Kidney (tissue), 14 donors: Measurements from ENCODE around the gene TRPM5. TPM values are rescaled to one million over a fixed set of nuclear protein-coding genes. Genes with fewer than 3 reads are reported as not detected.
A peak's percentile ranks its signal among the peaks of the same experiment; 100 is the strongest.

Experiments used
- DNase-seq, 5 donors: peaks; one replicate each; pipeline ENCODE4 v3.0.0-alpha.2; 2013 to 2020
- FAIRE-seq: peaks from 2 replicates; lab custom pipeline; 2012; peaks lifted over from hg19 to GRCh38; lab: Jason Lieb, UNC
- H3K27ac ChIP-seq, 2 donors: one replicate each; pipeline ENCODE4 v1.7.0; 2013; ENCODE audit warnings: low read depth in 2 of 2, low read length in 2 of 2, inconsistent platforms in 1 of 2
- H3K27me3 ChIP-seq: one replicate; pipeline ENCODE4 v1.7.1; 2013; ENCODE audit warnings: low read length, inconsistent platforms; ENCODE audit not compliant: control insufficient read depth, insufficient read depth
- H3K36me3 ChIP-seq, 3 donors: one replicate each; pipeline versions ENCODE4 v1.7.0 to v1.7.1; 2013; ENCODE audit warnings: low read length in 3 of 3, control low read depth in 1 of 3, inconsistent platforms in 1 of 3; ENCODE audit not compliant: insufficient read depth in 3 of 3, control insufficient read depth in 2 of 3
- H3K4me1 ChIP-seq, 3 donors: one replicate each; pipeline versions ENCODE4 v1.7.0 to v1.7.1; 2013; ENCODE audit warnings: low read length in 3 of 3, inconsistent platforms in 1 of 3, low read depth in 1 of 3; ENCODE audit not compliant: control insufficient read depth in 2 of 3, insufficient read depth in 2 of 3
- H3K4me3 ChIP-seq, 3 donors: one replicate each; pipeline versions ENCODE4 v1.7.0 to v1.8.1; 2013; ENCODE audit warnings: low read length in 3 of 3, control low read depth in 1 of 3, inconsistent platforms in 1 of 3
- H3K9ac ChIP-seq, 3 donors: one replicate each; pipeline versions ENCODE4 v1.7.0 to v1.7.1; 2013; ENCODE audit warnings: low read length in 3 of 3, control low read depth in 1 of 3, inconsistent platforms in 1 of 3
- H3K9me3 ChIP-seq, 3 donors: one replicate each; pipeline versions ENCODE4 v1.7.0 to v1.7.1; 2013; ENCODE audit warnings: low read length in 3 of 3, control low read depth in 1 of 3, inconsistent platforms in 1 of 3; ENCODE audit not compliant: control insufficient read depth in 2 of 3, insufficient read depth in 1 of 3
- intact Hi-C: fragments of 100-400 bp; cut with DNase I; formaldehyde crosslinking; loops from one replicate; pipeline ENCODE4 v1.11.1; 2022
- polyA plus RNA-seq: library from polyadenylated mRNA; stranded (reverse); fragments of 350-450 nt; fragmentation: Illumina TruSeq; extraction: RNeasy Lipid Tissue Mini Kit (QIAGEN cat#74804); gene quantifications from one replicate; pipeline ENCODE4 v1.2.3, GENCODE V29; 2014; ENCODE audit warnings: low read depth, low replicate concordance; ENCODE audit not compliant: insufficient read depth
- total RNA-seq: library from RNA; stranded (reverse); fragmentation: NEBNext Ultra II Directional; extraction: Animal tissue kit (Norgen Biotek cat#: 25700); gene quantifications from one replicate; pipeline ENCODE4 v1.2.1, GENCODE V29; 2021
- TF ChIP-seq, protein P1 (sequence below): IDR thresholded peaks from 3 replicates; pipeline ENCODE4 v1.5.1; 2012; ENCODE audit warnings: mild to moderate bottlenecking, moderate library complexity, borderline replicate concordance; ENCODE audit not compliant: insufficient read depth; ENCODE audit errors: extremely low read depth
- donor health status: control.
- donor health status: control.
- donor health status: control.
- donor health status: control.
- donor health status: control.
- donor health status: DM: yes; HTN: yes; CAD: no.
- donor health status: Normal renal cell carcinoma (clear cell type).

TRPM5 gene
- total and polyA plus RNA-seq, 2 donors from 2014 or later = 0.25 to 0.69 TPM

- FAIRE-seq = no peak
- H3K9ac ChIP-seq = no peak overlapping the region
- intact Hi-C loops = loop anchor here (5.0 kb wide), 1 partner anchor 116 kb away; the partner anchor contains the start of genes C11orf21 and TSPAN32
Observed at GRCh38 chr11:2417856-2418692, 26.2 kb downstream of the TRPM5 start.

DNA sequence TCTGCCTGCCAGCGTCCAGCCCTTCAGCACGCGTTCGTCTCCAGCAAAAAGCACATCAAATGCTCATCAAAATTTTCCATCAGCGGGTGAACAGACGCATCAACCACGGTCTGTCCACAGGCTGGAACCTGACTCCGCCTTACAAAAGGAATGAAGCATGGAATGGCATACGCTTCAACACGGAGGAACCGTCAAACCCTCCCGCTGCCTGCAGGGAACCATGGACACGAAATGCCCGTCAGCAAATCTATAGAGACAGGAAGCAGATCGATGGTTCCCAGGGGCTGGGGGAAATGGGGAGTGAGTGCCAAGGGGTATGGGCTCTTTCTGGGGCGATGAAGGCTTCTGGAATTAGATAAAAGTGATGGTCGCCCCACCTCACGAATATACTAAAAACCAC lies 27.5 kb downstream of the TRPM5 start:
- peak in 1 of 5 donors; percentile 48 for DNase-seq
- intact Hi-C loops = loop anchor here (5.0 kb wide), 1 partner anchor 114 kb away; the partner anchor contains the start of genes C11orf21 and TSPAN32
- Histone ChIP-seq H3K9ac (no peak overlapping the region), H3K27ac (no peak overlapping the region), H3K27me3 (no peaks in the 10 kb centered on the region), H3K4me3 (no peak overlapping the region), H3K36me3 (no peaks in the 10 kb centered on the region), H3K4me1 (peaks cover 0 to 3% (median 0%) of the 10 kb centered on the region in 3 donors), H3K9me3 (no peaks in the 10 kb centered on the region)
- TF ChIP-seq, protein P1, sequence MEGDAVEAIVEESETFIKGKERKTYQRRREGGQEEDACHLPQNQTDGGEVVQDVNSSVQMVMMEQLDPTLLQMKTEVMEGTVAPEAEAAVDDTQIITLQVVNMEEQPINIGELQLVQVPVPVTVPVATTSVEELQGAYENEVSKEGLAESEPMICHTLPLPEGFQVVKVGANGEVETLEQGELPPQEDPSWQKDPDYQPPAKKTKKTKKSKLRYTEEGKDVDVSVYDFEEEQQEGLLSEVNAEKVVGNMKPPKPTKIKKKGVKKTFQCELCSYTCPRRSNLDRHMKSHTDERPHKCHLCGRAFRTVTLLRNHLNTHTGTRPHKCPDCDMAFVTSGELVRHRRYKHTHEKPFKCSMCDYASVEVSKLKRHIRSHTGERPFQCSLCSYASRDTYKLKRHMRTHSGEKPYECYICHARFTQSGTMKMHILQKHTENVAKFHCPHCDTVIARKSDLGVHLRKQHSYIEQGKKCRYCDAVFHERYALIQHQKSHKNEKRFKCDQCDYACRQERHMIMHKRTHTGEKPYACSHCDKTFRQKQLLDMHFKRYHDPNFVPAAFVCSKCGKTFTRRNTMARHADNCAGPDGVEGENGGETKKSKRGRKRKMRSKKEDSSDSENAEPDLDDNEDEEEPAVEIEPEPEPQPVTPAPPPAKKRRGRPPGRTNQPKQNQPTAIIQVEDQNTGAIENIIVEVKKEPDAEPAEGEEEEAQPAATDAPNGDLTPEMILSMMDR = no peak
- no peak for FAIRE-seq

More at GRCh38 chr11:2417856-2418692, 26.2 kb downstream of the TRPM5 start:
- H3K27me3 ChIP-seq = no peaks in the 10 kb centered on the region
- peak in 1 of 5 donors; percentile 78 for DNase-seq
- H3K4me1 ChIP-seq = peaks cover 0 to 3% (median 0%) of the 10 kb centered on the region in 3 donors
- H3K4me3 ChIP-seq = no peak overlapping the region
- TF ChIP-seq, protein P1 = no peak
- no peaks in the 10 kb centered on the region for H3K9me3 ChIP-seq
- H3K27ac ChIP-seq = no peak overlapping the region
- no peaks in the 10 kb centered on the region for H3K36me3 ChIP-seq

DNA sequence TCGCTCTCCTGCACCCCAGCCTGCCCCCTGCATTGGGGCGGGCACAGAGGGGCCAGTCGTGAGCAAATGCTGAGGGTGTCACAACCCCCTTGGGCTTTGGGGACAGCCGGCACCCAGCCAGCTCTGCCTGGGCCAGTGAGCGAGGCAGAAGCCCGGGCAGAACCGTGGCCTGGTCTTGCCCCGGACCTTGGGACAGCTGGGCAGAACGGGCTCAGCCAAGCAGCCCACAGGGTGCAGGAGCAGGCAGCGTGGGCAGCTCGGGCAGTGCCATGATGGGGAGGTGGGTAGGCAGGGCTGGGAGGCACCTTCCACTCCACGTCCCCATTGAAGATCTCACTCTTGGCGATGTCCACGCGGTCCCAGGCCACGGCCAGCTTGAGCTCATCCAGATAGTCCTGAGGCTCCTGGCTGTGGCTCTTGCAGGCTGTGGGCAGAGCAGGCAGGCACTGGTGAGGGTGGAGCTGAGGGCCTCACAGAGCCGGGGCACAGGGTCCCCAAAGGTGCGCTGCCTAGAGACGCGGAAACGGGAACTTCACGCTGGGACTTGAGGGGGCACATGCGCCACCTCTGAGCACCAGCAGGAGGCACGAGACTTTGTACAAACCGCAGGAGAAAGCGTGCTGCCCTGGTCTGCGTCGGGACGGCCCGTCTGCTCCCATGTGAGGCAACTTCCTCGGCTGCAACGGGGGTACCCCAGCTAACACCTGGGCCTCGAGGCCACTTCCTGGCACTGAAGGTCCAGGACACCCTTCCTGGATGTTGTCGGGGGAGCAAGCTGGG lies 28.5 kb downstream of the TRPM5 start:
- no peaks in the 10 kb centered on the region for H3K36me3 ChIP-seq
- H3K9ac ChIP-seq = no peak overlapping the region
- H3K4me3 ChIP-seq = no peak overlapping the region
- H3K27ac ChIP-seq = no peak overlapping the region
- peaks cover 0 to 3% (median 0%) of the 10 kb centered on the region in 3 donors for H3K4me1 ChIP-seq
- FAIRE-seq = no peak
- intact Hi-C loops = loop anchor here (5.0 kb wide), 1 partner anchor 113 kb away; the partner anchor contains the start of genes C11orf21 and TSPAN32
- no peaks in the 10 kb centered on the region for H3K9me3 ChIP-seq
- TF ChIP-seq, protein P1 = no peak
- peak in 1 of 5 donors; percentile 70 for DNase-seq
- no peaks in the 10 kb centered on the region for H3K27me3 ChIP-seq
